ENCODE results near the gene ATG4D. TPM values are rescaled to one million over a fixed set of nuclear protein-coding genes. Genes with fewer than 3 reads are reported as not detected.

ATG4D gene
- total and polyA plus RNA-seq, 2 experiments from 2014 or later: 15.1 to 55.5 TPM

DNA sequence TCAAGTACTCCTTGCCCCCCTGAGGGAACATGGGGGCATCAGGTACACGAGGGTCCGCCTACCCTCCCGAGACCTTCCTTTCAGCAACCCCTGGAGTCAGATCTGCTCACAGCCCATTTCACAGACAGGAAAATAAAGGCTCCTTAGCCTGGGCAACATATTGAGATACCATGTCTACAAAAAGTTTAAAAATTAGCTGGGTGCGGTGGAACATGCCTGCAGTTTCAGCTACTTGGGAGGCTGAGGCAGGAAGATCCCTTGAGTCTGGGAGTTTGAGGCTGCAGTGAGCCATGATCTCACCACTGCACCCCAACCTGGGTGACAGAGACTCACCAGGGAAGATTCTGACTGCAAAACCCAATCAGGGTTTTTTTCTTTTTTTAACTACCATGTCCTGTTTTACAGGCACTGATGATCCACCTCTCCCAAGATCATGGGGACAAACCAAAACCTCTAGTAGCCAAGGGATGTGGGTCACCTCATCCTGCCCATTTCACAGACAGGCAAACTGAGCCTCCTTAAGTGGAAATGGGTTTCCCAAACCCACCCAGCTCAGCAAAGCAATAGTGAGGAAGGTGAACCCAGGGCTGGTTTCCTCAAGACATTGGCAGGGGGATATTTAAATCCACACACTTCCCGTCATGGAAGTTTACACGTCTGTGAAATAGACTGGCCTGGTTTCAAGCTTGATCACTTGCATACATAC is 31.5 kb downstream of the ATG4D start:
- H3K27ac Mint-ChIP-seq: no peak overlapping the region
- ATAC-seq: no peak

More for the DNA sequence above, 31.5 kb downstream of the ATG4D start:
- no peaks in the 10 kb centered on the region for H3K79me2 ChIP-seq (replicated peaks; ENCODE audit: insufficient read depth)
- H3K36me3 ChIP-seq (ENCODE audit: insufficient read depth): peaks cover 18% of the 10 kb centered on the region
- H3K4me1 Mint-ChIP-seq: peaks cover 5% of the 10 kb centered on the region
- no peak overlapping the region for H3K27ac ChIP-seq (ENCODE audit: low read depth)
- H3K36me3 Mint-ChIP-seq (ENCODE audit: low read depth): peaks cover 64% of the 10 kb centered on the region
- no peak overlapping the region for H3K4me2 ChIP-seq
- peaks cover 3% of the 10 kb centered on the region for H3K27me3 Mint-ChIP-seq (ENCODE audit: insufficient read depth, low read depth, poor library complexity)
- H3K9me2 ChIP-seq (ENCODE audit: insufficient read depth): no peaks in the 10 kb centered on the region
- H4K20me1 ChIP-seq (replicated peaks; ENCODE audit: insufficient read depth): no peaks in the 10 kb centered on the region
- TF ChIP-seq, protein P1, sequence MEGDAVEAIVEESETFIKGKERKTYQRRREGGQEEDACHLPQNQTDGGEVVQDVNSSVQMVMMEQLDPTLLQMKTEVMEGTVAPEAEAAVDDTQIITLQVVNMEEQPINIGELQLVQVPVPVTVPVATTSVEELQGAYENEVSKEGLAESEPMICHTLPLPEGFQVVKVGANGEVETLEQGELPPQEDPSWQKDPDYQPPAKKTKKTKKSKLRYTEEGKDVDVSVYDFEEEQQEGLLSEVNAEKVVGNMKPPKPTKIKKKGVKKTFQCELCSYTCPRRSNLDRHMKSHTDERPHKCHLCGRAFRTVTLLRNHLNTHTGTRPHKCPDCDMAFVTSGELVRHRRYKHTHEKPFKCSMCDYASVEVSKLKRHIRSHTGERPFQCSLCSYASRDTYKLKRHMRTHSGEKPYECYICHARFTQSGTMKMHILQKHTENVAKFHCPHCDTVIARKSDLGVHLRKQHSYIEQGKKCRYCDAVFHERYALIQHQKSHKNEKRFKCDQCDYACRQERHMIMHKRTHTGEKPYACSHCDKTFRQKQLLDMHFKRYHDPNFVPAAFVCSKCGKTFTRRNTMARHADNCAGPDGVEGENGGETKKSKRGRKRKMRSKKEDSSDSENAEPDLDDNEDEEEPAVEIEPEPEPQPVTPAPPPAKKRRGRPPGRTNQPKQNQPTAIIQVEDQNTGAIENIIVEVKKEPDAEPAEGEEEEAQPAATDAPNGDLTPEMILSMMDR (conservative IDR thresholded peaks at IDR 0.05; ENCODE audit: low read depth in 2 of 2): no peak
- no peak for TF ChIP-seq NANOG (IDR thresholded peaks at IDR 0.05; ENCODE audit: borderline replicate concordance)
- TF ChIP-seq JUNB (IDR thresholded peaks at IDR 0.05; ENCODE audit: unreplicated experiment): no peak
- TF ChIP-seq STAT1 (IDR thresholded peaks at IDR 0.05; ENCODE audit: unreplicated experiment): no peak
- no peak for TF ChIP-seq POLR2AphosphoS5 (IDR thresholded peaks at IDR 0.05; ENCODE audit: low read depth)
- TF ChIP-seq, protein P2, sequence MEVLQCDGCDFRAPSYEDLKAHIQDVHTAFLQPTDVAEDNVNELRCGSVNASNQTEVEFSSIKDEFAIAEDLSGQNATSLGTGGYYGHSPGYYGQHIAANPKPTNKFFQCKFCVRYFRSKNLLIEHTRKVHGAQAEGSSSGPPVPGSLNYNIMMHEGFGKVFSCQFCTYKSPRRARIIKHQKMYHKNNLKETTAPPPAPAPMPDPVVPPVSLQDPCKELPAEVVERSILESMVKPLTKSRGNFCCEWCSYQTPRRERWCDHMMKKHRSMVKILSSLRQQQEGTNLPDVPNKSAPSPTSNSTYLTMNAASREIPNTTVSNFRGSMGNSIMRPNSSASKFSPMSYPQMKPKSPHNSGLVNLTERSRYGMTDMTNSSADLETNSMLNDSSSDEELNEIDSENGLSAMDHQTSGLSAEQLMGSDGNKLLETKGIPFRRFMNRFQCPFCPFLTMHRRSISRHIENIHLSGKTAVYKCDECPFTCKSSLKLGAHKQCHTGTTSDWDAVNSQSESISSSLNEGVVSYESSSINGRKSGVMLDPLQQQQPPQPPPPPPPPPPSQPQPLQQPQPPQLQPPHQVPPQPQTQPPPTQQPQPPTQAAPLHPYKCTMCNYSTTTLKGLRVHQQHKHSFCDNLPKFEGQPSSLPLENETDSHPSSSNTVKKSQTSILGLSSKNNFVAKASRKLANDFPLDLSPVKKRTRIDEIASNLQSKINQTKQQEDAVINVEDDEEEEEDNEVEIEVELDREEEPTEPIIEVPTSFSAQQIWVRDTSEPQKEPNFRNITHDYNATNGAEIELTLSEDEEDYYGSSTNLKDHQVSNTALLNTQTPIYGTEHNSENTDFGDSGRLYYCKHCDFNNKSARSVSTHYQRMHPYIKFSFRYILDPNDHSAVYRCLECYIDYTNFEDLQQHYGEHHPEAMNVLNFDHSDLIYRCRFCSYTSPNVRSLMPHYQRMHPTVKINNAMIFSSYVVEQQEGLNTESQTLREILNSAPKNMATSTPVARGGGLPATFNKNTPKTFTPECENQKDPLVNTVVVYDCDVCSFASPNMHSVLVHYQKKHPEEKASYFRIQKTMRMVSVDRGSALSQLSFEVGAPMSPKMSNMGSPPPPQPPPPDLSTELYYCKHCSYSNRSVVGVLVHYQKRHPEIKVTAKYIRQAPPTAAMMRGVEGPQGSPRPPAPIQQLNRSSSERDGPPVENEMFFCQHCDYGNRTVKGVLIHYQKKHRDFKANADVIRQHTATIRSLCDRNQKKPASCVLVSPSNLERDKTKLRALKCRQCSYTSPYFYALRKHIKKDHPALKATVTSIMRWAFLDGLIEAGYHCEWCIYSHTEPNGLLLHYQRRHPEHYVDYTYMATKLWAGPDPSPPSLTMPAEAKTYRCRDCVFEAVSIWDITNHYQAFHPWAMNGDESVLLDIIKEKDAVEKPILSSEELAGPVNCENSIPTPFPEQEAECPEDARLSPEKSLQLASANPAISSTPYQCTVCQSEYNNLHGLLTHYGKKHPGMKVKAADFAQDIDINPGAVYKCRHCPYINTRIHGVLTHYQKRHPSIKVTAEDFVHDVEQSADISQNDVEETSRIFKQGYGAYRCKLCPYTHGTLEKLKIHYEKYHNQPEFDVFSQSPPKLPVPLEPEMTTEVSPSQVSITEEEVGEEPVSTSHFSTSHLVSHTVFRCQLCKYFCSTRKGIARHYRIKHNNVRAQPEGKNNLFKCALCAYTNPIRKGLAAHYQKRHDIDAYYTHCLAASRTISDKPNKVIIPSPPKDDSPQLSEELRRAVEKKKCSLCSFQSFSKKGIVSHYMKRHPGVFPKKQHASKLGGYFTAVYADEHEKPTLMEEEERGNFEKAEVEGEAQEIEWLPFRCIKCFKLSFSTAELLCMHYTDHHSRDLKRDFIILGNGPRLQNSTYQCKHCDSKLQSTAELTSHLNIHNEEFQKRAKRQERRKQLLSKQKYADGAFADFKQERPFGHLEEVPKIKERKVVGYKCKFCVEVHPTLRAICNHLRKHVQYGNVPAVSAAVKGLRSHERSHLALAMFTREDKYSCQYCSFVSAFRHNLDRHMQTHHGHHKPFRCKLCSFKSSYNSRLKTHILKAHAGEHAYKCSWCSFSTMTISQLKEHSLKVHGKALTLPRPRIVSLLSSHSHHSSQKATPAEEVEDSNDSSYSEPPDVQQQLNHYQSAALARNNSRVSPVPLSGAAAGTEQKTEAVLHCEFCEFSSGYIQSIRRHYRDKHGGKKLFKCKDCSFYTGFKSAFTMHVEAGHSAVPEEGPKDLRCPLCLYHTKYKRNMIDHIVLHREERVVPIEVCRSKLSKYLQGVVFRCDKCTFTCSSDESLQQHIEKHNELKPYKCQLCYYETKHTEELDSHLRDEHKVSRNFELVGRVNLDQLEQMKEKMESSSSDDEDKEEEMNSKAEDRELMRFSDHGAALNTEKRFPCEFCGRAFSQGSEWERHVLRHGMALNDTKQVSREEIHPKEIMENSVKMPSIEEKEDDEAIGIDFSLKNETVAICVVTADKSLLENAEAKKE (CRISPR knock-in tag; IDR thresholded peaks at IDR 0.05): no peak
- TF ChIP-seq, protein P3, sequence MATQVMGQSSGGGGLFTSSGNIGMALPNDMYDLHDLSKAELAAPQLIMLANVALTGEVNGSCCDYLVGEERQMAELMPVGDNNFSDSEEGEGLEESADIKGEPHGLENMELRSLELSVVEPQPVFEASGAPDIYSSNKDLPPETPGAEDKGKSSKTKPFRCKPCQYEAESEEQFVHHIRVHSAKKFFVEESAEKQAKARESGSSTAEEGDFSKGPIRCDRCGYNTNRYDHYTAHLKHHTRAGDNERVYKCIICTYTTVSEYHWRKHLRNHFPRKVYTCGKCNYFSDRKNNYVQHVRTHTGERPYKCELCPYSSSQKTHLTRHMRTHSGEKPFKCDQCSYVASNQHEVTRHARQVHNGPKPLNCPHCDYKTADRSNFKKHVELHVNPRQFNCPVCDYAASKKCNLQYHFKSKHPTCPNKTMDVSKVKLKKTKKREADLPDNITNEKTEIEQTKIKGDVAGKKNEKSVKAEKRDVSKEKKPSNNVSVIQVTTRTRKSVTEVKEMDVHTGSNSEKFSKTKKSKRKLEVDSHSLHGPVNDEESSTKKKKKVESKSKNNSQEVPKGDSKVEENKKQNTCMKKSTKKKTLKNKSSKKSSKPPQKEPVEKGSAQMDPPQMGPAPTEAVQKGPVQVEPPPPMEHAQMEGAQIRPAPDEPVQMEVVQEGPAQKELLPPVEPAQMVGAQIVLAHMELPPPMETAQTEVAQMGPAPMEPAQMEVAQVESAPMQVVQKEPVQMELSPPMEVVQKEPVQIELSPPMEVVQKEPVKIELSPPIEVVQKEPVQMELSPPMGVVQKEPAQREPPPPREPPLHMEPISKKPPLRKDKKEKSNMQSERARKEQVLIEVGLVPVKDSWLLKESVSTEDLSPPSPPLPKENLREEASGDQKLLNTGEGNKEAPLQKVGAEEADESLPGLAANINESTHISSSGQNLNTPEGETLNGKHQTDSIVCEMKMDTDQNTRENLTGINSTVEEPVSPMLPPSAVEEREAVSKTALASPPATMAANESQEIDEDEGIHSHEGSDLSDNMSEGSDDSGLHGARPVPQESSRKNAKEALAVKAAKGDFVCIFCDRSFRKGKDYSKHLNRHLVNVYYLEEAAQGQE (IDR thresholded peaks at IDR 0.05; ENCODE audit: unreplicated experiment): no peak
- no peak for TF ChIP-seq EZH2phosphoT487 (IDR thresholded peaks at IDR 0.05; ENCODE audit: unreplicated experiment)
- TF ChIP-seq ZNF114 (CRISPR knock-in tag; IDR thresholded peaks at IDR 0.05): no peak
- H3K4me3 ChIP-seq: no peak overlapping the region
- no peak for DNase-seq (ENCODE audit: low spot score)
- no peak overlapping the region for H2AFZ ChIP-seq
- H3K4me1 ChIP-seq (ENCODE audit: insufficient read depth): no peaks in the 10 kb centered on the region
- H3K4me3 Mint-ChIP-seq: no peak overlapping the region
- H3F3A ChIP-seq (replicated peaks; ENCODE audit: low read depth): peaks cover 9% of the 10 kb centered on the region
- no peaks in the 10 kb centered on the region for H3K27me3 ChIP-seq (ENCODE audit: insufficient read depth)
- H3K9me3 Mint-ChIP-seq: no peaks in the 10 kb centered on the region; the same call in 2 of the 3 replicates

Data from GM23338 (cell line).